ENCODE results near the gene MAPK10.

Gene MAPK10

GRCh38 chr4:86269354-86269753, 90.5 kb downstream of the MAPK10 start:
- TF ChIP-seq CTCF (IDR thresholded peaks at IDR 0.05; ENCODE audit: low read depth, low read length), result no peak
- DNase-seq (ENCODE audit: extremely low read depth, low read depth), result no peak

GRCh38 chr4:86264241-86264640, 95.6 kb downstream of the MAPK10 start:
- TF ChIP-seq CTCF (IDR thresholded peaks at IDR 0.05; ENCODE audit: low read depth, low read length), result no peak
- no peak for DNase-seq (ENCODE audit: extremely low read depth, low read depth)

GRCh38 chr4:86261636-86262035, 98.2 kb downstream of the MAPK10 start:
- TF ChIP-seq CTCF (IDR thresholded peaks at IDR 0.05; ENCODE audit: low read depth, low read length), result no peak
- no peak for DNase-seq (ENCODE audit: extremely low read depth, low read depth)

- TF ChIP-seq CTCF (IDR thresholded peaks at IDR 0.05; ENCODE audit: low read depth, low read length), result no peak
- no peak for DNase-seq (ENCODE audit: extremely low read depth, low read depth)
Measured at GRCh38 chr4:86256086-86256485, 103.8 kb downstream of the MAPK10 start.

GRCh38 chr4:86250619-86251018, 109.2 kb downstream of the MAPK10 start:
- DNase-seq (ENCODE audit: extremely low read depth, low read depth), result no peak
- no peak for TF ChIP-seq CTCF (IDR thresholded peaks at IDR 0.05; ENCODE audit: low read depth, low read length)

- no peak for DNase-seq (ENCODE audit: extremely low read depth, low read depth)
- no peak for TF ChIP-seq CTCF (IDR thresholded peaks at IDR 0.05; ENCODE audit: low read depth, low read length)
Measured at GRCh38 chr4:86250006-86250405, 109.8 kb downstream of the MAPK10 start.

GRCh38 chr4:86249074-86249473, 110.8 kb downstream of the MAPK10 start:
- no peak for TF ChIP-seq CTCF (IDR thresholded peaks at IDR 0.05; ENCODE audit: low read depth, low read length)

More at GRCh38 chr4:86249074-86249473, 110.8 kb downstream of the MAPK10 start:
- DNase-seq (ENCODE audit: extremely low read depth, low read depth), result no peak
